HepG2 (cell line): ENCODE data around the gene ARHGEF1. TPM values are rescaled to one million over a fixed set of nuclear protein-coding genes. Genes with fewer than 3 reads are reported as not detected.

Experiments
- ATAC-seq: fragments of 200-7000 bp; cut with Tn5 transposase; 3 replicates; pipeline ENCODE4 v1.9.1; 2020; ENCODE audit warnings: mild to moderate bottlenecking, moderate library complexity
- BruUV-seq: library from RNA; stranded (reverse); fragments of 400-500 nt; replicated peaks from 2 replicates; lab custom pipeline; 2021; lab: Mats Ljungman, UMichigan
- CTCF ChIA-PET: fragments of 300-600 bp; formaldehyde crosslinking; extraction: SDS; loops from one replicate; lab custom pipeline; 2021; ENCODE audit warnings: low total read pairs, inconsistent platforms, low intra/inter-chr PET ratio; lab: Yijun Ruan, JAX
- POLR2A ChIA-PET: fragments of 350-600 bp; sonication (Branson Sonifier 250); formaldehyde crosslinking; loops from one replicate; lab custom pipeline; 2020; ENCODE audit warnings: antibody characterized with exemption, inconsistent platforms; lab: Yijun Ruan, JAX
- DNase-seq: peaks from one replicate; pipeline ENCODE4 v3.0.0-alpha.2; 2015; ENCODE audit warnings: low spot score
- FAIRE-seq: peaks from 3 replicates; lab custom pipeline; 2011; peaks lifted over from hg19 to GRCh38; lab: Jason Lieb, UNC
- H2AFZ ChIP-seq: one replicate; pipeline ENCODE4 v1.6.1; 2011; ENCODE audit warnings: low read length, inconsistent platforms
- H3K27ac ChIP-seq: fragments of 300-600 bp; 3 replicates; pipeline ENCODE4 v1.8.0; 2011; ENCODE audit warnings: mixed run types, mild to moderate bottlenecking, mixed read lengths, low read length, inconsistent platforms; ENCODE audit not compliant: insufficient read depth; ENCODE audit errors: extremely low read length
- H3K27me3 ChIP-seq, 2 experiments: fragments of 200-600 bp in 1 of 2; 2 replicates in 1 of 2; 3 replicates in 1 of 2; pipeline versions ENCODE4 v1.6.0 to v1.8.0; 2011; ENCODE audit warnings: low read length in 2 of 2, mild to moderate bottlenecking in 2 of 2, moderate library complexity in 2 of 2, inconsistent platforms in 1 of 2; ENCODE audit not compliant: insufficient read depth in 2 of 2, control insufficient read depth in 1 of 2
- H3K36me3 ChIP-seq, 2 experiments: fragments of 200-600 bp in 1 of 2; replicated peaks in 1 of 2; 2 replicates in 1 of 2; 3 replicates in 1 of 2; pipeline versions ENCODE4 v1.5.1 to v1.8.0; 2011; ENCODE audit warnings: low read length in 2 of 2, inconsistent platforms in 1 of 2; ENCODE audit not compliant: insufficient read depth in 2 of 2, control insufficient read depth in 1 of 2
- H3K4me1 ChIP-seq: 2 replicates; pipeline ENCODE4 v1.5.1; 2012; ENCODE audit warnings: low read length, inconsistent platforms; ENCODE audit not compliant: insufficient read depth
- H3K4me2 ChIP-seq: 2 replicates; pipeline ENCODE4 v1.6.0; 2011; ENCODE audit warnings: low read depth, low read length, inconsistent platforms
- H3K4me3 ChIP-seq, 3 experiments: fragments of 200-600 bp in 1 of 3; sonication (generic), shearing (Covaris generic) in 1 of 3; replicated peaks in 1 of 3; 2 replicates each; pipeline ENCODE4 v1.5.1; 2011 to 2016; ENCODE audit warnings: low read length in 3 of 3, inconsistent platforms in 2 of 3, low read depth in 2 of 3, mild to moderate bottlenecking in 2 of 3, control low read depth in 1 of 3, mixed read lengths in 1 of 3; ENCODE audit not compliant: insufficient read depth in 1 of 3
- H3K79me2 ChIP-seq: one replicate; pipeline ENCODE4 v1.6.1; 2011; ENCODE audit warnings: low read length, inconsistent platforms; ENCODE audit not compliant: insufficient read depth
- H3K9ac ChIP-seq: 2 replicates; pipeline ENCODE4 v1.6.0; 2011; ENCODE audit warnings: mild to moderate bottlenecking, low read depth, low read length, inconsistent platforms; ENCODE audit not compliant: insufficient read depth
- H3K9me3 ChIP-seq: 2 replicates; pipeline ENCODE4 v1.5.1; 2012; ENCODE audit warnings: mild to moderate bottlenecking, low read length
- H4K20me1 ChIP-seq: 2 replicates; pipeline ENCODE4 v1.6.0; 2011; ENCODE audit warnings: inconsistent platforms, mild to moderate bottlenecking, low read length, moderate library complexity; ENCODE audit not compliant: insufficient read depth
- ARID3A ChIP-seq: IDR thresholded peaks from 2 replicates; pipeline ENCODE4 v1.6.1; 2012; ENCODE audit warnings: low read depth, low read length, improper control_type of control experiment
- CREBL2 ChIP-seq: sonication (generic); formaldehyde crosslinking; IDR thresholded peaks from 2 replicates; pipeline ENCODE4 v1.8.1; 2023; ENCODE audit warnings: missing genetic modification reagents, mild to moderate bottlenecking, borderline replicate concordance
- MEIS2 ChIP-seq: sonication (generic); formaldehyde crosslinking; IDR thresholded peaks from 2 replicates; pipeline ENCODE4 v1.9.0; 2021; ENCODE audit warnings: mild to moderate bottlenecking, missing genetic modification reagents
- RBAK ChIP-seq: sonication (generic); formaldehyde crosslinking; IDR thresholded peaks from 2 replicates; pipeline ENCODE4 v1.5.1; 2020; ENCODE audit warnings: mild to moderate bottlenecking, missing genetic modification reagents
- RXRB ChIP-seq: IDR thresholded peaks from 2 replicates; pipeline ENCODE4 v1.6.1; 2016; ENCODE audit warnings: borderline replicate concordance, missing genetic modification reagents, missing compliant biosample characterization
- SP2 ChIP-seq: sonication (generic); formaldehyde crosslinking; IDR thresholded peaks from 2 replicates; pipeline ENCODE4 v1.5.1; 2020; ENCODE audit warnings: mild to moderate bottlenecking, missing genetic modification reagents
- TEAD3 ChIP-seq: optimal IDR thresholded peaks from 2 replicates; pipeline ENCODE3; 2016; ENCODE audit warnings: borderline replicate concordance
- THYN1 ChIP-seq: sonication (generic); formaldehyde crosslinking; IDR thresholded peaks from 2 replicates; pipeline ENCODE4 v1.8.1; 2023; ENCODE audit warnings: low read depth, mild to moderate bottlenecking, moderate library complexity, missing genetic modification reagents, borderline replicate concordance
- U2AF2 ChIP-seq: fragments of 200-400 bp; formaldehyde crosslinking; IDR thresholded peaks from 2 replicates; pipeline ENCODE4 v1.6.1; 2017; ENCODE audit warnings: low read depth, mild to moderate bottlenecking, low read length
- ZFP37 ChIP-seq: sonication (generic); formaldehyde crosslinking; IDR thresholded peaks from 2 replicates; pipeline ENCODE4 v1.4.0; 2020; ENCODE audit warnings: missing genetic modification reagents, borderline replicate concordance
- ZNF205 ChIP-seq: IDR thresholded peaks from 2 replicates; pipeline ENCODE4 v1.6.1; 2018; ENCODE audit warnings: missing biosample characterization, missing genetic modification reagents
- WGBS: methylation state at CpG from one replicate; pipeline ENCODE4 v1.1.6; 2017; ENCODE audit warnings: low lambda C conversion rate; 5-methylcytosine and 5-hydroxymethylcytosine counted together
- in situ Hi-C: cut with HindIII; loops from 2 replicates; pipeline ENCODE4 v1.10.0; 2017; ENCODE audit warnings: low pct_unique_long_range_greater_than_20kb; ENCODE audit not compliant: extremely low pct_ligation_motif_present
- intact Hi-C: fragments of 100-400 bp; cut with micrococcal nuclease; formaldehyde crosslinking; loops from one replicate; pipeline ENCODE4 v1.10.0; 2022; ENCODE audit not compliant: unreplicated experiment
- polyA plus RNA-seq, 8 experiments: library from polyadenylated mRNA; depleted of rRNA in 3 of 8; stranded (reverse) in 7 of 8; unstranded in 1 of 8; fragments of >200 nt; fragmentation: Illumina TruSeq in 4 of 8; extraction: Trizol in 4 of 8; gene quantifications; 2 replicates each; pipeline versions ENCODE4 v1.2.1 to v1.2.3, GENCODE V29; 2011 to 2016; ENCODE audit warnings: low read depth in 4 of 8, missing spikeins in 1 of 8, mixed read lengths in 1 of 8; ENCODE audit not compliant: insufficient read depth in 1 of 8
- total RNA-seq, 5 experiments: library from RNA; depleted of rRNA; stranded (reverse); fragments of >200 nt; fragmentation: Illumina TruSeq; extraction: Trizol; gene quantifications; 2 replicates each; pipeline ENCODE4 v1.2.3, GENCODE V29; 2016; ENCODE audit warnings: low read depth in 1 of 5

Gene ARHGEF1
- total and polyA plus RNA-seq, 2 of the 13 experiments (the other 11 are each of a cell fraction or from before 2014, with no cell fraction given): 33.7 to 34.7 TPM

- no TSS peak for BruUV-seq
- TF ChIP-seq MEIS2 (CRISPR knock-in tag) (no peak), SP2 (CRISPR knock-in tag) (no peak), CREBL2 (CRISPR knock-in tag) (no peak), U2AF2 (no peak), ARID3A (no peak), THYN1 (no peak), RBAK (no peak), ZFP37 (CRISPR knock-in tag) (no peak), ZNF205 (no peak), RXRB (CRISPR knock-in tag) (no peak), TEAD3 (CRISPR knock-in tag) (no peak)
- TF ChIP-seq, all 625 proteins: peak for 0
- Histone ChIP-seq H3K36me3 (no peaks in the 10 kb centered on the region), H3K27me3 (peaks cover 10 to 90% of the 10 kb centered on the region in 2 experiments), H3K4me2 (no peak overlapping the region), H3K4me1 (peaks cover 11% of the 10 kb centered on the region), H3K79me2 (no peaks in the 10 kb centered on the region), H2AFZ (no peak overlapping the region), H3K4me3 (no peak overlapping the region), H3K9ac (no peak overlapping the region), H3K9me3 (no peaks in the 10 kb centered on the region), H3K27ac (no peak overlapping the region), H4K20me1 (peaks cover 6% of the 10 kb centered on the region; the same call in 1 of the 2 replicates)
- in situ Hi-C loops (loop anchor here (10.0 kb wide), 1 partner anchor 47 kb away; the partner anchor contains the start of gene ARHGEF1), intact Hi-C loops (no loop called here)
- 21% methylated on average over 10 of the region's 11 CpGs for WGBS
- ATAC-seq: no peak
- CTCF ChIA-PET: no interaction called here
- POLR2A ChIA-PET: no interaction called here
- no peak for DNase-seq
- FAIRE-seq: no peak
These were observed 49.3 kb downstream of the ARHGEF1 start for GRCh38 chr19:41932259-41932719.
